SK-N-SH treated with all-trans-retinoic acid at 6 μM for 48 hours (cell line): ENCODE measurements around the gene TK1.

Experiments used
- ZFP3 ChIP-seq: fragments of 250-450 bp; sonication (Bioruptor Pico); IDR thresholded peaks from 2 replicates; pipeline ENCODE4 v1.5.0; 2020; ENCODE audit warnings: mild to moderate bottlenecking, moderate library complexity
- ZNF565 ChIP-seq: fragments of 450-650 bp; formaldehyde crosslinking; conservative IDR thresholded peaks from 2 replicates; pipeline ENCODE4 v1.5.0; 2020; ENCODE audit warnings: low read depth, mild to moderate bottlenecking, moderate library complexity

GRCh38 chr17:78225088-78225865, 38.4 kb upstream of the TK1 start:
- TF ChIP-seq ZNF565 (no peak), ZFP3 (CRISPR knock-in tag) (no peak)
